Body of pancreas (tissue), 4 donors: ENCODE measurements around the gene NDUFA6.
"Not testable (repeated sequence)": the region's sequence is repeated elsewhere in the genome, so short reads cannot be mapped to it uniquely, and the experiment has no call there.

ENCODE experiments used
- POLR2A ChIP-seq, 3 donors: fragments of 450-650 bp; IDR thresholded peaks; one replicate each; pipeline ENCODE4 v1.6.1; 2016; ENCODE audit warnings: antibody characterized with exemption in 3 of 3, mild to moderate bottlenecking in 2 of 3
- TF ChIP-seq, protein P1 (sequence below), 7 experiments: fragments of 450-650 bp in 4 of 7; fragments of 200-600 bp in 3 of 7; sonication (generic) in 3 of 7; IDR thresholded peaks; one replicate each; pipeline ENCODE4 v1.5.1; 2016 to 2019; ENCODE audit warnings: antibody characterized with exemption in 7 of 7

DNA sequence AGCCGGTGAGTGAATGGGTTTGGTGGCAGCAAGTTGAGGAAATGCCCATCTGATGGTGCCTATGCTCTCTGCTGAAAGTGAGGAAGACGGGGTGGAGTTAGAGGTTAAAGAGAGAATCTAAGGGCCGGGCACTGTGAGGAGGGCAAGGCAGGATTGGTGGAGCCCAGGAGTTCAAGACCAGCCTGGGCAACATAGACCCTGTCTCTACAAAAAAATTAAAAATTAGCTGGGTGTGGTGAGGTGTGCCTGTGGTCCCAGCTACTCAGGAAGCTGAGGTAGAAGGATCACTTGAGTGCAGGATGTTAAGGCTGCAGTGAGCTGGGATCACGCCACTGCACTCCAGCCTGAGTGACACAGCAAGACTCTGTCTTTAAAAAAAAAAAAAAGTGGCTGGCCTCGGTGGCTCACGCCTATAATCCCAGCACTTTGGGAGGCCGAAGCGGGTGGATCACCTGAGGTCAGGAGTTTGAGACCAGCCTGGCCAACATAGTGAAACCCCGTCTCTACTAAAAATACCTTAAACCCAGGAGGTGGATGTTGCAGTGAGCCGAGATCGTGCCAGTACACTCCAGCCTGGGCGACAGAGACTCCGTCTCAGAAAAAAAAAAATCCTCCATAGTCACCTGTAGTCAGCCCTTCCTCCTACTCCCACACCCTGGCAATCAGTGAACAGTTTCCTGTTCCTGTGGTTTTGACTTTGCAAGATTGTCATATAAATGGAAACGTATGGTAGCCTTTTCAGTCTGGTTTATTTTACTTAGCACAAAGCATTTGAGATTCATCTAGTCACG, 29.9 kb upstream of the NDUFA6 start:
- TF ChIP-seq, protein P1, sequence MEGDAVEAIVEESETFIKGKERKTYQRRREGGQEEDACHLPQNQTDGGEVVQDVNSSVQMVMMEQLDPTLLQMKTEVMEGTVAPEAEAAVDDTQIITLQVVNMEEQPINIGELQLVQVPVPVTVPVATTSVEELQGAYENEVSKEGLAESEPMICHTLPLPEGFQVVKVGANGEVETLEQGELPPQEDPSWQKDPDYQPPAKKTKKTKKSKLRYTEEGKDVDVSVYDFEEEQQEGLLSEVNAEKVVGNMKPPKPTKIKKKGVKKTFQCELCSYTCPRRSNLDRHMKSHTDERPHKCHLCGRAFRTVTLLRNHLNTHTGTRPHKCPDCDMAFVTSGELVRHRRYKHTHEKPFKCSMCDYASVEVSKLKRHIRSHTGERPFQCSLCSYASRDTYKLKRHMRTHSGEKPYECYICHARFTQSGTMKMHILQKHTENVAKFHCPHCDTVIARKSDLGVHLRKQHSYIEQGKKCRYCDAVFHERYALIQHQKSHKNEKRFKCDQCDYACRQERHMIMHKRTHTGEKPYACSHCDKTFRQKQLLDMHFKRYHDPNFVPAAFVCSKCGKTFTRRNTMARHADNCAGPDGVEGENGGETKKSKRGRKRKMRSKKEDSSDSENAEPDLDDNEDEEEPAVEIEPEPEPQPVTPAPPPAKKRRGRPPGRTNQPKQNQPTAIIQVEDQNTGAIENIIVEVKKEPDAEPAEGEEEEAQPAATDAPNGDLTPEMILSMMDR (IDR thresholded peaks at IDR 0.05), result not testable (repeated sequence)
- TF ChIP-seq POLR2A (IDR thresholded peaks at IDR 0.05), result not testable (repeated sequence)
